H1 (cell line): ENCODE data around the gene SPI1.

Experiments
- ASH2L ChIP-seq: fragments of 200-600, 300-600 bp; sonication (generic); IDR thresholded peaks from one replicate; pipeline ENCODE4 v1.7.1; 2017; ENCODE audit warnings: low read length
- CBX5 ChIP-seq: fragments of 300-800, 300-1000 bp; sonication (generic); IDR thresholded peaks from 2 replicates; pipeline ENCODE4 v1.7.1; 2016; ENCODE audit warnings: antibody characterized with exemption, low read length, low read depth
- CEBPB ChIP-seq: IDR thresholded peaks from 2 replicates; pipeline ENCODE4 v1.6.1; 2012; ENCODE audit warnings: low read depth, low read length
- EP300 ChIP-seq, 2 experiments: IDR thresholded peaks; 1 replicate in 1 of 2; 2 replicates in 1 of 2; pipeline ENCODE4 v1.6.1; 2011 to 2012; ENCODE audit warnings: low read depth in 2 of 2, low read length in 2 of 2, mild to moderate bottlenecking in 2 of 2, borderline replicate concordance in 1 of 2, inconsistent platforms in 1 of 2, moderate library complexity in 1 of 2
- HDAC2 ChIP-seq, 2 experiments: fragments of 300-600 bp in 1 of 2; sonication (generic) in 1 of 2; IDR thresholded peaks; 2 replicates each; pipeline ENCODE4 v1.6.1; 2011 to 2012; ENCODE audit warnings: low read depth in 2 of 2, low read length in 2 of 2, mild to moderate bottlenecking in 2 of 2, moderate library complexity in 2 of 2, borderline replicate concordance in 1 of 2, inconsistent platforms in 1 of 2
- POLR2A ChIP-seq, 2 experiments: IDR thresholded peaks; 1 replicate in 1 of 2; 2 replicates in 1 of 2; pipeline ENCODE4 v1.6.1; 2011; ENCODE audit warnings: low read depth in 2 of 2, low read length in 2 of 2, mild to moderate bottlenecking in 2 of 2; ENCODE audit errors: control extremely low read depth in 1 of 2
- TF ChIP-seq, protein P1 (sequence below): IDR thresholded peaks from 2 replicates; pipeline ENCODE4 v1.6.1; 2011; ENCODE audit warnings: low read length, improper control_type of control experiment

GRCh38 chr11:47342036-47342803 is 36.1 kb downstream of the SPI1 start:
- TF ChIP-seq POLR2A (IDR thresholded peaks at IDR 0.05; ENCODE audit: control extremely low read depth in 1 of 2, low read depth in 2 of 2, low read length in 2 of 2) = no peak
- TF ChIP-seq CBX5 = no peak
- no peak for TF ChIP-seq EP300 (IDR thresholded peaks at IDR 0.05; ENCODE audit: borderline replicate concordance in 1 of 2, low read depth in 2 of 2, low read length in 2 of 2)
- TF ChIP-seq, protein P1, sequence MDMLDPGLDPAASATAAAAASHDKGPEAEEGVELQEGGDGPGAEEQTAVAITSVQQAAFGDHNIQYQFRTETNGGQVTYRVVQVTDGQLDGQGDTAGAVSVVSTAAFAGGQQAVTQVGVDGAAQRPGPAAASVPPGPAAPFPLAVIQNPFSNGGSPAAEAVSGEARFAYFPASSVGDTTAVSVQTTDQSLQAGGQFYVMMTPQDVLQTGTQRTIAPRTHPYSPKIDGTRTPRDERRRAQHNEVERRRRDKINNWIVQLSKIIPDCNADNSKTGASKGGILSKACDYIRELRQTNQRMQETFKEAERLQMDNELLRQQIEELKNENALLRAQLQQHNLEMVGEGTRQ = no peak
- TF ChIP-seq CEBPB = no peak
- TF ChIP-seq HDAC2 (IDR thresholded peaks at IDR 0.05; ENCODE audit: borderline replicate concordance in 1 of 2, low read depth in 2 of 2, low read length in 2 of 2) = no peak
- TF ChIP-seq ASH2L = no peak
